NB4 (cell line): ENCODE results near the gene TNXB.
A peak's percentile ranks its signal among the peaks of the same experiment; 100 is the strongest.

Experiments used
- DNase-seq: peaks from one replicate; pipeline ENCODE4 v3.0.0; 2010; ENCODE audit warnings: low read depth
- H3K4me3 ChIP-seq: one replicate; pipeline ENCODE4 v1.5.1; 2011; ENCODE audit warnings: mild to moderate bottlenecking, low read depth, low read length, moderate library complexity
- MYC ChIP-seq: IDR thresholded peaks from 2 replicates; pipeline ENCODE4 v1.6.1; 2011; ENCODE audit warnings: low read depth, low read length
- POLR2A ChIP-seq: IDR thresholded peaks from 2 replicates; pipeline ENCODE4 v1.6.1; 2011; ENCODE audit warnings: mild to moderate bottlenecking; ENCODE audit not compliant: insufficient read length; ENCODE audit errors: extremely low read depth
- TF ChIP-seq, protein P1 (sequence below): IDR thresholded peaks from one replicate; pipeline ENCODE4 v1.5.1; 2012; ENCODE audit warnings: low read depth, low read length
- TF ChIP-seq, protein P2 (sequence below): IDR thresholded peaks from 2 replicates; pipeline ENCODE4 v1.6.1; 2011; ENCODE audit warnings: low read depth, low read length

Gene TNXB

DNA sequence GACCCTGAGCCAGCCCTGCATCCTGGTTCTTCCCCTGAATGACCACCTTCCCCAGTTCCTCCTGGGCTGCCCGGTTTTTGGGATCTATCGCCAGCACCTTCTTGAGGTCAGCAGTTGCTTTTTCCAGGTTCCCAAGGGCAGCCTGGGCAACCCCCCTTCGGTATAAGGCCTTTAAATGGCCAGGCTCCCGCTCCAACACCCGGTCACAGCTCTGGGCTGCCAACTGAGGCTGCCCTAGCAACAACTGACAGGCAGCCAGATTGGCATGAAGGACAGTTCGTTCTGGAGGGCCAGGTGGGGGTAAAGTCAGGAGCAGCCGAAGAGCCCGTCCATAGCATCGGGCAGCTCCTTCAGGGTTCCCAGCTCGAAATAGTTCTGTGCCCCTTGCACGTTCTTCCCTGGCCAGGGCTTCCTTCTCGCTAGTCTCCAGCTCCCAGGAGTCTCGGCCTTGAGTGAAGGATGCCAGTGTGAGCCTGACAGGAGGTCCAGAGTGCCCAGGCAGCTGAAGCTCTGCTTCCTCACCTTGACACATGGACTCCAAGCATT is 19.7 kb upstream of the TNXB start:
- TF ChIP-seq, protein P1, sequence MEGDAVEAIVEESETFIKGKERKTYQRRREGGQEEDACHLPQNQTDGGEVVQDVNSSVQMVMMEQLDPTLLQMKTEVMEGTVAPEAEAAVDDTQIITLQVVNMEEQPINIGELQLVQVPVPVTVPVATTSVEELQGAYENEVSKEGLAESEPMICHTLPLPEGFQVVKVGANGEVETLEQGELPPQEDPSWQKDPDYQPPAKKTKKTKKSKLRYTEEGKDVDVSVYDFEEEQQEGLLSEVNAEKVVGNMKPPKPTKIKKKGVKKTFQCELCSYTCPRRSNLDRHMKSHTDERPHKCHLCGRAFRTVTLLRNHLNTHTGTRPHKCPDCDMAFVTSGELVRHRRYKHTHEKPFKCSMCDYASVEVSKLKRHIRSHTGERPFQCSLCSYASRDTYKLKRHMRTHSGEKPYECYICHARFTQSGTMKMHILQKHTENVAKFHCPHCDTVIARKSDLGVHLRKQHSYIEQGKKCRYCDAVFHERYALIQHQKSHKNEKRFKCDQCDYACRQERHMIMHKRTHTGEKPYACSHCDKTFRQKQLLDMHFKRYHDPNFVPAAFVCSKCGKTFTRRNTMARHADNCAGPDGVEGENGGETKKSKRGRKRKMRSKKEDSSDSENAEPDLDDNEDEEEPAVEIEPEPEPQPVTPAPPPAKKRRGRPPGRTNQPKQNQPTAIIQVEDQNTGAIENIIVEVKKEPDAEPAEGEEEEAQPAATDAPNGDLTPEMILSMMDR, result no peak
- TF ChIP-seq, protein P2, sequence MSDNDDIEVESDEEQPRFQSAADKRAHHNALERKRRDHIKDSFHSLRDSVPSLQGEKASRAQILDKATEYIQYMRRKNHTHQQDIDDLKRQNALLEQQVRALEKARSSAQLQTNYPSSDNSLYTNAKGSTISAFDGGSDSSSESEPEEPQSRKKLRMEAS, result no peak
- TF ChIP-seq POLR2A, result no peak
- TF ChIP-seq MYC, result no peak
- peak overlapping the region; percentile 88 for H3K4me3 ChIP-seq
- DNase-seq, result no peak

- peak; percentile 100 for DNase-seq
- TF ChIP-seq POLR2A (peak; percentile 70), MYC (0 out of 2 replicates have a peak, but pooled peaks have one; percentile 21)
- TF ChIP-seq, protein P2, result peak; percentile 90
- TF ChIP-seq, protein P1, result no peak
- H3K4me3 ChIP-seq, result peak within 1 kb of the TSS; percentile 99
These were observed 18.8 kb upstream of the TNXB start, which contains the start of gene ATF6B for GRCh38 chr6:32127717-32128592. Gene ATF6B, minus strand, starts transcription at chr6:32128246. Its CDS starts 39 bp downstream, at chr6:32128207.

DNA sequence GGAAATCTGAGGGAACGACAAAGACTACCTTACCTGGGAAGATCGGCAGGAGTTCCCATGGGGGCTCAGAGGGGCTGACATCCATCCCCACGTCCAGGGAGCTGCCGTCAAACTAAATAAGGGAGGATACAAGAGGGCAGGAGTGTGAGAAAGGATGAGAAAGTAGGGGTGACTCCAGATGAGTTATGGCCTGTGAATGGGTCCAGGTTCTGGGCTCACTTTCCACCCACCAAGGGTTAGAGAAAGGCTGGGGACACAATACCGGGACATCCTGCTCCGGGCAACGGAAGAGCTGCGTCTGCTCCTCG is 18.2 kb upstream of the TNXB start:
- H3K4me3 ChIP-seq, result peak overlapping the region; percentile 99
- DNase-seq, result no peak
- TF ChIP-seq POLR2A, result no peak
- TF ChIP-seq, protein P1, result no peak
- TF ChIP-seq MYC, result no peak
- TF ChIP-seq, protein P2, result no peak

GRCh38 chr6:32126880-32127279 is 17.7 kb upstream of the TNXB start:
- peak overlapping the region; percentile 99 for H3K4me3 ChIP-seq
- no peak for DNase-seq
- TF ChIP-seq, protein P1, result no peak
- TF ChIP-seq MYC (no peak), POLR2A (no peak)
- TF ChIP-seq, protein P2, result no peak

GRCh38 chr6:32123681-32124080 is 14.5 kb upstream of the TNXB start:
- no peak for DNase-seq
- TF ChIP-seq MYC (no peak), POLR2A (no peak)
- TF ChIP-seq, protein P1, result no peak
- TF ChIP-seq, protein P2, result no peak
- no peak overlapping the region for H3K4me3 ChIP-seq
